ENCODE results near the gene TRPM3. TPM values are rescaled to one million over a fixed set of nuclear protein-coding genes. Genes with fewer than 3 reads are reported as not detected.

The TRPM3 gene
- total RNA-seq, 1 donor from 2014 or later = 0.35 TPM

- intact Hi-C loops (cut with DNase I) = no loop called here
- TF ChIP-seq, protein P1, sequence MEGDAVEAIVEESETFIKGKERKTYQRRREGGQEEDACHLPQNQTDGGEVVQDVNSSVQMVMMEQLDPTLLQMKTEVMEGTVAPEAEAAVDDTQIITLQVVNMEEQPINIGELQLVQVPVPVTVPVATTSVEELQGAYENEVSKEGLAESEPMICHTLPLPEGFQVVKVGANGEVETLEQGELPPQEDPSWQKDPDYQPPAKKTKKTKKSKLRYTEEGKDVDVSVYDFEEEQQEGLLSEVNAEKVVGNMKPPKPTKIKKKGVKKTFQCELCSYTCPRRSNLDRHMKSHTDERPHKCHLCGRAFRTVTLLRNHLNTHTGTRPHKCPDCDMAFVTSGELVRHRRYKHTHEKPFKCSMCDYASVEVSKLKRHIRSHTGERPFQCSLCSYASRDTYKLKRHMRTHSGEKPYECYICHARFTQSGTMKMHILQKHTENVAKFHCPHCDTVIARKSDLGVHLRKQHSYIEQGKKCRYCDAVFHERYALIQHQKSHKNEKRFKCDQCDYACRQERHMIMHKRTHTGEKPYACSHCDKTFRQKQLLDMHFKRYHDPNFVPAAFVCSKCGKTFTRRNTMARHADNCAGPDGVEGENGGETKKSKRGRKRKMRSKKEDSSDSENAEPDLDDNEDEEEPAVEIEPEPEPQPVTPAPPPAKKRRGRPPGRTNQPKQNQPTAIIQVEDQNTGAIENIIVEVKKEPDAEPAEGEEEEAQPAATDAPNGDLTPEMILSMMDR (IDR thresholded peaks at IDR 0.05) = no peak
- DNase-seq = no peak
- H3K4me1 ChIP-seq = no peaks in the 10 kb centered on the region
- H3K27me3 ChIP-seq = no peaks in the 10 kb centered on the region
- no peak for ATAC-seq
- no peaks in the 10 kb centered on the region for H3K9me3 ChIP-seq
- no peaks in the 10 kb centered on the region for H3K36me3 ChIP-seq
- no peak overlapping the region for H3K27ac ChIP-seq
- H3K4me3 ChIP-seq = no peak overlapping the region
Observed at GRCh38 chr9:71146511-71146910, 25.1 kb upstream of the TRPM3 start.

- H3K9me3 ChIP-seq = no peaks in the 10 kb centered on the region
- H3K27ac ChIP-seq = no peak overlapping the region
- H3K4me3 ChIP-seq = no peak overlapping the region
- H3K27me3 ChIP-seq = no peaks in the 10 kb centered on the region
- intact Hi-C loops (cut with DNase I) = no loop called here
- no peaks in the 10 kb centered on the region for H3K36me3 ChIP-seq
- no peaks in the 10 kb centered on the region for H3K4me1 ChIP-seq
- no peak for ATAC-seq
- DNase-seq = no peak
- TF ChIP-seq, protein P1 (IDR thresholded peaks at IDR 0.05) = no peak
Observed at GRCh38 chr9:71145179-71145578, 23.8 kb upstream of the TRPM3 start.

DNA sequence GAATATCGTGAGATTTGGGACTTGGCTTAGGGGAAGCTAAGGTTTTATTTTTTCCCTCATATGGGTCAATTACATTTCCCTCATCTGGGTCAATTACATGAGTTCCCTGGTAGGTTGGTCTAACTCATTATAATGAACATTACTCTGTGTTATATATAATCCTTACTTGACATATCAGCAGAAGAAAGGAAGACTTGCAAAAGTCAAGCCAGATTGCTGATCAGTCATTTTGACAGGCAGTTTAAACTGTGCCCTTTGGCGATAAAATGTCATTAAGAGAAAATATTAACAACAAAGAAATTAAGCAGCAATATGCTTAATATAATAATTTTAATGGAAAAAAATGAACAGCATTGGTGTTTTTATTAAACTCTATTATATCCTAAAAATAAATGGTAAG is 23.1 kb upstream of the TRPM3 start:
- ATAC-seq (no peak), DNase-seq (no peak)
- no peaks in the 10 kb centered on the region for H3K9me3 ChIP-seq
- intact Hi-C loops (cut with DNase I) = no loop called here
- no peaks in the 10 kb centered on the region for H3K27me3 ChIP-seq
- no peaks in the 10 kb centered on the region for H3K36me3 ChIP-seq
- TF ChIP-seq, protein P1 (IDR thresholded peaks at IDR 0.05) = no peak
- no peak overlapping the region for H3K4me3 ChIP-seq
- no peaks in the 10 kb centered on the region for H3K4me1 ChIP-seq
- H3K27ac ChIP-seq = no peak overlapping the region

DNA sequence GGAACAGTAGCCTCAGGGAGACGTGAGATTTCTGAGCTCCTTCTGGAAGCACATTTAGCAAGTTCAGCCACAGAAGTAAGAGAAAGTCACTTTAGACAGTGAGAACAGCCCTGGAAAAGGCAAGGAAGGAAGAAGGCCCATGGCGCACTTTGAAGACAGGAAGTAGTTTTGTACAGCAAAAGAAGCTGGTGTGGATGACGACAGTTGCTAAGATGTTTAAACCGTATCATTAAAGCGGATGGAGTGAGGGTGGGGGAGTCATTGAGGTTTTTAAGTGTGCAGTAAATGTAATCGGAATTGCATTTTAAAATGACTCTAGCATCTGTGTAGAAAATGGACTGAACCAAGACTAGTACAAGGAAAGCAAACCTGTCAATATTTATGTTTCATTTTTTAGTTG is 15.3 kb upstream of the TRPM3 start:
- H3K27ac ChIP-seq = no peak overlapping the region
- H3K9me3 ChIP-seq = no peaks in the 10 kb centered on the region
- TF ChIP-seq, protein P1 (IDR thresholded peaks at IDR 0.05) = no peak
- H3K27me3 ChIP-seq = no peaks in the 10 kb centered on the region
- no peaks in the 10 kb centered on the region for H3K4me1 ChIP-seq
- no peaks in the 10 kb centered on the region for H3K36me3 ChIP-seq
- intact Hi-C loops (cut with DNase I) = no loop called here
- no peak for DNase-seq
- ATAC-seq = no peak
- no peak overlapping the region for H3K4me3 ChIP-seq

DNA sequence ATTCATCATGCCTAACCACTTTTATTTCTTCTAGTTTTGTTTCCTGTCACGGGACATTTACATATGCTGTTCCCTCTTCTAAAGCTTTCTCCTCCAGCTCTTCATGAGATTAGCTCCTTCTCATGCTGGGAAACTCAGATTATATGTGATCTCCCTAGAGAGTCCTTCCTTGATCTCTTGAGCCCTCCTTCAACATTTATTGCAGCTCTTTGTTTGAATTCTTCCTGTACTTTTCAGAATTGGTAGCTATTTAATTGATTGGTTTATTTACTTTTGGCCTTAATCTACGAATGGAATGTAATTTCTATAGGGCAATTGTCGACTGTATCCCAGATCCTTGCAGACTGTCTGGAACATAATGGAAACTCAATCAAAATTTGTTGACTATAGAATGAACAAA is 9.7 kb upstream of the TRPM3 start:
- ATAC-seq = no peak
- no peak overlapping the region for H3K4me3 ChIP-seq
- no peak overlapping the region for H3K27ac ChIP-seq
- TF ChIP-seq, protein P1 (IDR thresholded peaks at IDR 0.05) = no peak
- no peaks in the 10 kb centered on the region for H3K9me3 ChIP-seq
- no peaks in the 10 kb centered on the region for H3K36me3 ChIP-seq
- intact Hi-C loops (cut with DNase I) = no loop called here
- no peaks in the 10 kb centered on the region for H3K4me1 ChIP-seq
- no peaks in the 10 kb centered on the region for H3K27me3 ChIP-seq
- DNase-seq = no peak

GRCh38 chr9:71130521-71130920 is 9.1 kb upstream of the TRPM3 start:
- TF ChIP-seq, protein P1 (IDR thresholded peaks at IDR 0.05) = no peak
- ATAC-seq (no peak), DNase-seq (no peak)
- intact Hi-C loops (cut with DNase I) = no loop called here
- H3K9me3 ChIP-seq = no peaks in the 10 kb centered on the region
- H3K27ac ChIP-seq = no peak overlapping the region
- no peaks in the 10 kb centered on the region for H3K4me1 ChIP-seq
- H3K27me3 ChIP-seq = no peaks in the 10 kb centered on the region
- no peaks in the 10 kb centered on the region for H3K36me3 ChIP-seq
- H3K4me3 ChIP-seq = no peak overlapping the region

Measured in upper lobe of right lung (tissue), 1 donor.